Measurements from ENCODE around the gene TLR1.
"Not testable (repeated sequence)": the region's sequence is repeated elsewhere in the genome, so short reads cannot be mapped to it uniquely, and the experiment has no call there.

TLR1 gene

GRCh38 chr4:38774181-38774955 is 30.2 kb downstream of the TLR1 start:
- DNase-seq: no peak

GRCh38 chr4:38770281-38770680 is 34.3 kb downstream of the TLR1 start:
- not testable (repeated sequence) for ATAC-seq; H3K36me3 Mint-ChIP-seq (ENCODE audit: low read depth); H3K4me3 Mint-ChIP-seq; H3K27ac Mint-ChIP-seq; DNase-seq; H3K27me3 Mint-ChIP-seq; H3K4me1 Mint-ChIP-seq
- peaks cover 19% of the 10 kb centered on the region for H3K9me3 Mint-ChIP-seq

More at GRCh38 chr4:38774181-38774955, 30.2 kb downstream of the TLR1 start:
- ATAC-seq: no peak
- H3K36me3 Mint-ChIP-seq (ENCODE audit: low read depth): peaks cover 6% of the 10 kb centered on the region
- peaks cover 16% of the 10 kb centered on the region for H3K9me3 Mint-ChIP-seq
- no peak overlapping the region for H3K4me3 Mint-ChIP-seq
- no peak overlapping the region for H3K27ac Mint-ChIP-seq
- H3K4me1 Mint-ChIP-seq: no peaks in the 10 kb centered on the region
- no peaks in the 10 kb centered on the region for H3K27me3 Mint-ChIP-seq

GRCh38 chr4:38769857-38770256 is 34.7 kb downstream of the TLR1 start:
- peaks cover 6% of the 10 kb centered on the region for H3K36me3 Mint-ChIP-seq (ENCODE audit: low read depth)
- ATAC-seq: no peak
- H3K27ac Mint-ChIP-seq: no peak overlapping the region
- H3K4me3 Mint-ChIP-seq: no peak overlapping the region
- DNase-seq: no peak
- peaks cover 19% of the 10 kb centered on the region for H3K9me3 Mint-ChIP-seq
- H3K27me3 Mint-ChIP-seq: no peaks in the 10 kb centered on the region
- no peaks in the 10 kb centered on the region for H3K4me1 Mint-ChIP-seq

- H3K4me3 Mint-ChIP-seq: no peak overlapping the region
- ATAC-seq (no peak), DNase-seq (no peak)
- peaks cover 15% of the 10 kb centered on the region for H3K9me3 Mint-ChIP-seq
- H3K4me1 Mint-ChIP-seq: no peaks in the 10 kb centered on the region
- H3K27ac Mint-ChIP-seq: no peak overlapping the region
- H3K36me3 Mint-ChIP-seq (ENCODE audit: low read depth): peaks cover 5% of the 10 kb centered on the region
- no peaks in the 10 kb centered on the region for H3K27me3 Mint-ChIP-seq
These were observed 35.1 kb downstream of the TLR1 start for GRCh38 chr4:38769441-38769840.

- no peak overlapping the region for H3K4me3 Mint-ChIP-seq
- H3K4me1 Mint-ChIP-seq: peaks cover 3% of the 10 kb centered on the region
- no peak for DNase-seq
- H3K9me3 Mint-ChIP-seq: peaks cover 11% of the 10 kb centered on the region
- peaks cover under 1% of the 10 kb centered on the region for H3K36me3 Mint-ChIP-seq (ENCODE audit: low read depth)
- no peaks in the 10 kb centered on the region for H3K27me3 Mint-ChIP-seq
- no peak for ATAC-seq
- H3K27ac Mint-ChIP-seq: no peak overlapping the region
These were observed 35.6 kb downstream of the TLR1 start for GRCh38 chr4:38768968-38769394.

GRCh38 chr4:38766940-38767339 is 37.7 kb downstream of the TLR1 start:
- not testable (repeated sequence) for H3K27me3 Mint-ChIP-seq; ATAC-seq; H3K9me3 Mint-ChIP-seq; H3K4me3 Mint-ChIP-seq; H3K36me3 Mint-ChIP-seq (ENCODE audit: low read depth); DNase-seq; H3K27ac Mint-ChIP-seq
- peaks cover 13% of the 10 kb centered on the region for H3K4me1 Mint-ChIP-seq

GRCh38 chr4:38765382-38765781 is 39.2 kb downstream of the TLR1 start:
- no peaks in the 10 kb centered on the region for H3K36me3 Mint-ChIP-seq (ENCODE audit: low read depth)
- H3K4me3 Mint-ChIP-seq: no peak overlapping the region
- peaks cover 8% of the 10 kb centered on the region for H3K9me3 Mint-ChIP-seq
- no peaks in the 10 kb centered on the region for H3K27me3 Mint-ChIP-seq
- no peak overlapping the region for H3K27ac Mint-ChIP-seq
- DNase-seq (no peak), ATAC-seq (no peak)
- peaks cover 25% of the 10 kb centered on the region for H3K4me1 Mint-ChIP-seq

GRCh38 chr4:38764277-38764676 is 40.3 kb downstream of the TLR1 start:
- Mint-ChIP-seq H3K4me3 (no peak overlapping the region), H3K27me3 (no peaks in the 10 kb centered on the region), H3K4me1 (peaks cover 25% of the 10 kb centered on the region), H3K27ac (no peak overlapping the region), H3K9me3 (peaks cover 8% of the 10 kb centered on the region), H3K36me3 (ENCODE audit: low read depth) (no peaks in the 10 kb centered on the region)
- DNase-seq (no peak), ATAC-seq (no peak)

GRCh38 chr4:38762560-38762959 is 42.0 kb downstream of the TLR1 start:
- Mint-ChIP-seq H3K27ac (peak overlapping the region; percentile 77), H3K27me3 (no peaks in the 10 kb centered on the region), H3K36me3 (ENCODE audit: low read depth) (no peaks in the 10 kb centered on the region), H3K4me1 (peaks cover 25% of the 10 kb centered on the region), H3K4me3 (peak overlapping the region; percentile 56), H3K9me3 (peaks cover 6% of the 10 kb centered on the region)
- ATAC-seq (no peak), DNase-seq (no peak)

- H3K27ac Mint-ChIP-seq: no peak overlapping the region
- H3K36me3 Mint-ChIP-seq (ENCODE audit: low read depth): no peaks in the 10 kb centered on the region
- ATAC-seq (no peak), DNase-seq (no peak)
- no peak overlapping the region for H3K4me3 Mint-ChIP-seq
- no peaks in the 10 kb centered on the region for H3K27me3 Mint-ChIP-seq
- H3K9me3 Mint-ChIP-seq: no peaks in the 10 kb centered on the region
- peaks cover 25% of the 10 kb centered on the region for H3K4me1 Mint-ChIP-seq
These were observed 44.8 kb downstream of the TLR1 start for GRCh38 chr4:38759790-38760122.

GRCh38 chr4:38759113-38759789 is 45.3 kb downstream of the TLR1 start:
- peaks cover 24% of the 10 kb centered on the region for H3K4me1 Mint-ChIP-seq
- H3K9me3 Mint-ChIP-seq: no peaks in the 10 kb centered on the region
- H3K27ac Mint-ChIP-seq: no peak overlapping the region
- H3K4me3 Mint-ChIP-seq: no peak overlapping the region
- DNase-seq: peak; percentile 68
- H3K27me3 Mint-ChIP-seq: no peaks in the 10 kb centered on the region
- ATAC-seq: peak; percentile 70
- H3K36me3 Mint-ChIP-seq (ENCODE audit: low read depth): no peaks in the 10 kb centered on the region

- ATAC-seq (no peak), DNase-seq (no peak)
- H3K4me1 Mint-ChIP-seq: peaks cover 19% of the 10 kb centered on the region
- H3K27ac Mint-ChIP-seq: no peak overlapping the region
- H3K4me3 Mint-ChIP-seq: no peak overlapping the region
- H3K36me3 Mint-ChIP-seq (ENCODE audit: low read depth): no peaks in the 10 kb centered on the region
- H3K9me3 Mint-ChIP-seq: no peaks in the 10 kb centered on the region
- no peaks in the 10 kb centered on the region for H3K27me3 Mint-ChIP-seq
These were observed 46.5 kb downstream of the TLR1 start for GRCh38 chr4:38757945-38758600.

- H3K4me1 Mint-ChIP-seq: peaks cover 7% of the 10 kb centered on the region
- ATAC-seq (no peak), DNase-seq (no peak)
- no peaks in the 10 kb centered on the region for H3K36me3 Mint-ChIP-seq (ENCODE audit: low read depth)
- no peak overlapping the region for H3K4me3 Mint-ChIP-seq
- H3K27ac Mint-ChIP-seq: no peak overlapping the region
- no peaks in the 10 kb centered on the region for H3K9me3 Mint-ChIP-seq
- no peaks in the 10 kb centered on the region for H3K27me3 Mint-ChIP-seq
These were observed 51.4 kb downstream of the TLR1 start for GRCh38 chr4:38752941-38753806.

GRCh38 chr4:38752372-38752940 is 52.1 kb downstream of the TLR1 start:
- ATAC-seq (peak; percentile 75), DNase-seq (no peak)
- H3K4me3 Mint-ChIP-seq: no peak overlapping the region
- no peaks in the 10 kb centered on the region for H3K27me3 Mint-ChIP-seq
- no peaks in the 10 kb centered on the region for H3K36me3 Mint-ChIP-seq (ENCODE audit: low read depth)
- H3K4me1 Mint-ChIP-seq: peaks cover 7% of the 10 kb centered on the region
- no peaks in the 10 kb centered on the region for H3K9me3 Mint-ChIP-seq
- no peak overlapping the region for H3K27ac Mint-ChIP-seq

All from activated naive CD8-positive, alpha-beta T cell treated with anti-CD3 and anti-CD28 coated beads, Interleukin-2, amount 50 U/mL, for 24 hours (primary cell).